Measurements from ENCODE around the gene GALNT2. TPM values are rescaled to one million over a fixed set of nuclear protein-coding genes. Genes with fewer than 3 reads are reported as not detected.
A peak's percentile ranks its signal among the peaks of the same experiment; 100 is the strongest.

The GALNT2 gene
- total RNA-seq, 1 donor from 2014 or later: 72.2 TPM

GRCh38 chr1:230129341-230129740 lies 62.3 kb downstream of the GALNT2 start:
- DNase-seq (ENCODE audit: low spot score): no peak

DNA sequence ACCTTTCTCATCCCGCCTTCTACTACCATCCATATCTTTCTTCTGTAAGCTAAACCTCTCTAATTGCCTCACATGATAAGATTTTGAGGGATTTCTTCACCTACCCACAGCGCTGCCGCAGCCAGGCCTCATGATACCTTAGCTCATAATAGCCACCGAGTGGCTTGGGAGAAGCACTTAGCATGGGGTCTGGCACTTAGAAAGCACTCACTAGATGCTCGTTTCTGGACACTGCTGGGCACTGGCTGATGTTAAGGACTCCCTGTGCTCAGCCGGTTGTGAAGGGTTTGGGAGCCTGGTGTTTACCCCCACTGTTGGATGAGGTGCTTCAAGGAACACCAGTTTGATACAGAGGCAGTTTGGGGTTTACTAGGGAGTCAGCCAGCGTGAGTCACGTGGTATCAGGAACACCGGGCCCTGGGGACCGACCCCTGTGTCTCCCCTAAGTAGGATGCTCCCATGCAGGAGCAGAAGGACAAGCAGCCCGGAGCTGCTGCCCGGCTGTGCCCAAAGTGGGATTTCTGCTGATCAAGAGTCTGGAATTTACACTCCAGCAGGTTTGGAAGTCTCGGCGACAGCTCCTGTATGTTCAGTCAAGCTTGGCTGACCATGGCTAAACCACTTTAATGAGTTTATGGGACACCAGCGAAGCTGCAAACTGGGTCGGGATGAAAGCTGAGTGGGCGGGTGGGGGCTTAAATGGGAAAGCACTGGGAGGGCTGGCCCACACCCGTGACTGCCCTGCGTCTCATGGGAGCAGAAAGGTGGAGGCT lies 63.3 kb downstream of the GALNT2 start:
- no peak for DNase-seq (ENCODE audit: low spot score)

- DNase-seq (ENCODE audit: low spot score): no peak
Observed at GRCh38 chr1:230131457-230131856, 64.4 kb downstream of the GALNT2 start.

DNA sequence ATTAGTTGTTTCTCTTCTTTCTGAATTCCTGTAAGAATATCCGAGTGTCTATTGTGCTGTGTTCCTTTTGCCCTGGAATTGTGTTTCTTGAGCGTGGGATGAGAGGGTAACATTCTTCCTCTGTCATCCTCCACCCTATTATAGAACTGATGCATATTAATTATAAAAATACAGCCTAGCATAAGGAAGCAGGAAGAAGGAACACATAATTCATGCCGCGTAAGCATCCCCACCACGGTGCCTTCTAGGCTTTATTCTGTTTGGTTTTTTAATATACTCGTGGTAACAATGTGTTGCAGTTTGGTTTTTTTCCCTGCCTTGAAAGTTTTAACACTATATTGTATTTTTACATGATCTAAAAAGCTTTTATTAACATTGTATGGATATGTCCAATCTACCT lies 65.7 kb downstream of the GALNT2 start:
- DNase-seq (ENCODE audit: low spot score): no peak

GRCh38 chr1:230135726-230136125 lies 68.7 kb downstream of the GALNT2 start:
- no peak for DNase-seq (ENCODE audit: low spot score)

- DNase-seq (ENCODE audit: low spot score): no peak
Observed at GRCh38 chr1:230136453-230137336, 69.7 kb downstream of the GALNT2 start.

- DNase-seq (ENCODE audit: low spot score): no peak
Observed at GRCh38 chr1:230137337-230137815, 70.3 kb downstream of the GALNT2 start.

DNA sequence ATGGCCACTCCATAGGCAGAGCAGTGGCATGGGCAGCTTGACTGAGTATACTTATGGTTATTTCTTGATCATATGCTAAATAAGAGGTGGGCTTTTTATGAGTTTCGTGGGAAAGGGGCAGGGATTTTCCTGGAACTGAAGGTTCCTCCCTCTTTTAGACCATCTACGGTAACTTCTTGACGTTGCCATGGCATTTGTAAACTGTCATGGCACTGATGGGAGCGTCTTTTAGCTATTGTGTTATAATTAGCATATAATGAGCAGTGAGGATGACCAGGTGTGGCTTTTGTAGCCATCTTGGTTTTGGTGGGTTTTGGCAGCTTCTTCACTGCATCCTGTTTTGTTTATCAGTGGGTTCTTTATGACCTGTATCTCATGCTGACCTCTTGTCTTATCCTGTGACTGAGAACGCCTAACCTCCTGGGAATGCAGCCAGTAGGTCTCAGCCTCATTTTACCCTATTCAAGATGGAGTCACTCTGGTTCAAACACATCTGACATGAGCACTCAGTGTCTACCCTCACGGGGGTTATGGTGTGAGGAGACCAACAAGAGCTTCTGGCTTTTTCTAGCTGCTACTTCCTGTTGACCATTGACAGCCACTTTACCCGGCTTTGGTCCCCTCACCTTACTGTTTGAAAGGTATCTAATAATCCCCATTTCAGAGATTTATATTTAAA lies 71.7 kb downstream of the GALNT2 start:
- DNase-seq (ENCODE audit: low spot score): no peak

DNA sequence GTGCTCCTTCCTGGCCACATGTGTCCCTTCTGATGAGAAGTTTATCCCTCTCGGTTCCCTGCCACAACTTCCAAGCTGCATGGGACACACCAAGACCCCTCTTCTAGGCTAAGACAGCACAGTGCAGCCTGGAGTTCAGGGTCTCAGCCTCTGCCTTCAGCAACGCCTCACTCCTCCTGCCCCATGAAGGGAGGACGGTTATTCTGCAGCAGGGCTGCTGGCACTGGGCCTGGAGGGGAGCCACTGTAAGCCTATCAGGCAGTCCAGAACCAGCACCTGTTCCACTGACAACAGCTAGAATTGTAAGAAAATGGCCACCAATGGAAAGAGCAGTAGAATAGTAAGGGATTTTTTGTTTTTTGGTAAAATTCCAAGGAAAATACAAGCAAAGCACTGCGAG lies 72.3 kb downstream of the GALNT2 start:
- DNase-seq (ENCODE audit: low spot score): no peak

- no peak for DNase-seq (ENCODE audit: low spot score)
Observed at GRCh38 chr1:230139741-230140140, 72.7 kb downstream of the GALNT2 start.

GRCh38 chr1:230140221-230141020 lies 73.4 kb downstream of the GALNT2 start:
- peak; percentile 22 for DNase-seq (ENCODE audit: low spot score)

- no peak for DNase-seq (ENCODE audit: low spot score)
Observed at GRCh38 chr1:230141021-230141648, 74.1 kb downstream of the GALNT2 start.

GRCh38 chr1:230141797-230142607 lies 75.0 kb downstream of the GALNT2 start:
- DNase-seq (ENCODE audit: low spot score): no peak

- no peak for DNase-seq (ENCODE audit: low spot score)
Observed at GRCh38 chr1:230142608-230143210, 75.7 kb downstream of the GALNT2 start.

DNA sequence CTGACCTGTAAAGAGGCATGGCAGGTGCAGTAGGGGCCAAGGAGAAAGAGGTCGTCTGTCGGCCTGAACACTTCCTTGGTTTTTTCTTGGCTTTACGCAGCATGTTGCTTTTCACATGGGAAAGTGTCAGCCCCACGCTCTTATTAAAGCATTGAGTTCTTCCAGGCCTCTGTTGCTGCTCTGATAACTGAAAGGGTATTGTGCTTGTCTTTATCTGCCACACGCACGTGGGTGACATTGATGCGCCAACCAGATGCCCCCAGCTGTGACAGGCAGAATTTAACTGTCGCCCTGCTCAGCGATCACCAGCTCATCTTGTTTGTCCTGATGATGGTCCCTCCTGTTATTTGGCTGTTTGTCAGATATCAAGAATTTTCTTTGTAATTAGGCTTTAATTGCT lies 76.5 kb downstream of the GALNT2 start:
- DNase-seq (ENCODE audit: low spot score): no peak

DNA sequence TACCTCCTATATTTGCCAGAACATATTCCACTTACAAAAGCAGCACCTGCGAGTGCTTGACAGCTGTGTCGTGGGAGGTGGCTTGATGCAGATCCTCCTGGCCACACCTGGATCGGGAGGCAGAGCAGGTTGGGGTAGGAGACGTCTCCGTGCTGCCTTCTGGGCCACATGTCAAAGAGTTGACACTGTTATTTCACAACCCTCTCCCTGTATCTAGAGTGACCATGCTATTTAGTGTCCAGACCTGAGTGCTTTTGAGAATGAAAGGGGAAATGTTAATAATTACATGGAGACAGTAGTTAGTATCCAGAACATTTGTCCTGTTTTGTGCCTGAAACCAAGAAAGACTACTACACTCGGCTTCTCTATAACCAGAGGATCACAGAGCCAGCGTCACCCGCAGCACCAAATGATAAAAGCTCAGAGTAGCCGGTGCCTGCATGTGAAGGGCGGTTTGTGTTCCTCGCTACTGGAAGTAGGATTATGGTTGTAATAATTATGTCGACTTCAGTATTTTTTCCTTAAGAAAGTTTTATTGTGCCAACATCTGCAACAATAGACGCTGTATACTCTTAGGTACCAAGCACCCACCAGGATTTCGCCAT lies 77.1 kb downstream of the GALNT2 start:
- no peak for DNase-seq (ENCODE audit: low spot score)

DNA sequence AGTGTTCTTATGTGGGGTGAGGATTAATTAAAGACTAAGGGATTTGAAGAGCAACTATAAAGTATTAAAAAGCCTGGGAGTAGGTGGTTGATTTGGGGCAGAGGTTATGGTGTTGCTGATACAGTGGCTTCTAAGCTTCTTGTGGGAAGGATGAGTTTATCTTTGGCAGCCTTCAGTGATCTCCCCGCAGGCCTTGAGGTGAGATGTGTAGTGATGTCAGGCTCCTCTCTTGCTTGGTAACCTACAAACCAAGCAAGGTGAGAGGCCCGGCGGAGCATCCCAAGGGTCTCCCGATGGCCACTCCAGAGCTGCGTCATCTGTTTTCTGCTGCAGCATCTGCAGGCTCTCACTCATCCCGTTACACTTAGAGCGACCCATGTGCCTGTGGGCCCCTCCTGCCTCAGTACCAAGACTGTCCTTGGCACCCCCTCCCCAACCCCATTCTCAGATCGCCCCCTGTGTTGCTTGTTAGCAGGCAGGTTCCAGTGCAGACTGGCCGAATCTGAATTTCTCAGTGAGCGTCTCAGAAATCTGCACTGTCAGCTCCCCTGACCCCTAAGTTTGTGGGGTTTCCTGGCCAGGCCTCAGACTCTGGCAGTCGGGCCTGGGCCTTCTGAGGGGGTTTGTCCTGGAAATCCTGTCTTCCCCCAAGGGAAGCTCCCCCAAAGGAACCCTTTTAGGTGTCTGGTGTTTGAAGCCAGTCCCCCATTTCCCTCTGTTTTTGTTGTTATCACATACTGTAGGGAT lies 77.9 kb downstream of the GALNT2 start:
- no peak for DNase-seq (ENCODE audit: low spot score)

DNA sequence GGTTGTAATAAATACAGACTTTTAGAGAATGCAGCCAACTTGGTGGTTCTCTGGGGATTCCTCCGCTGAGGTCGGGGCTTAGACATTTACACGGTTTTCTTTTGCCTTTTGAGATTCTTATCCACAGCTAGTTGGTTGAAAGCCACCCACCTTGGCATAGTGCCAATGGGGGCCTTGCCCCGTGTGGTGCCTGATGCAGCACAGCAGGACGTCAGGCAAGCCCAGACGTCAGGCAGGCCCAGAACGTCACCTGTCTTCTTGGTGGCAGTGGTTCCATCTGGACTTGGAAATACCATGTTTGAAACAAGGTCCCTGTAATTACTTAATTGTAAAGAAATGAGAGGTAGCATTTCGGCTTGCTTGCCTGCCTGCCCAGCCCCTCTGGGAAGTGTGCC lies 78.5 kb downstream of the GALNT2 start:
- DNase-seq (ENCODE audit: low spot score): no peak
